ENCODE data around the gene FGD3.

DNA sequence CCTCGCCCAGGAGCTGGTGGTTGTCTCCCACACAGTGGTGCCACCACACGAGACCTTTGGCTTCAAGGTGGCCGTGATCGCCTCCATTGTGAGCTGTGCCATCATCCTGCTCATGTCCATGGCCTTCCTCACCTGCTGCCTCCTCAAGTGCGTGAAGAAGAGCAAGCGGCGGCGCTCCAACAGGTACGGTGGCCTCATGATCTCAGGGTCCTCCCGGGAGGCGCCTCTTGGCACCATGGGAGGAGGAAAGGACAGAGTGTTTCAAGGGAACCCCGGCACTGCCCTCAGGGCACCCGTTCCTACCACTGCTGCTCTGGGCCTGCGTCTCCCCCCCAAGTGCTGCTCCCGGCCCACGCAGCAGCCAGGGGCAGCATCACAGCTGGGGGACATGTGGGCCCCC is 130.5 kb downstream of the FGD3 start:
- TF ChIP-seq CTCF (IDR thresholded peaks at IDR 0.05) = no peak
- no peak for TF ChIP-seq POLR2AphosphoS5 (IDR thresholded peaks at IDR 0.05)

All from esophagus muscularis mucosa (tissue), 3 donors.